AG04450 (cell line): ENCODE measurements around the gene RASA3. TPM values are rescaled to one million over a fixed set of nuclear protein-coding genes. Genes with fewer than 3 reads are reported as not detected.

Source experiments
- CTCF ChIA-PET: fragments of 300-600, 350-600 bp; formaldehyde crosslinking; extraction: SDS; loops from one replicate; lab custom pipeline; 2022; ENCODE audit warnings: antibody characterized with exemption, inconsistent platforms; lab: Charles Lee
- POLR2A ChIA-PET: fragments of 350-600 bp; formaldehyde crosslinking; extraction: SDS; loops from one replicate; lab custom pipeline; 2021; ENCODE audit warnings: antibody characterized with exemption, inconsistent platforms; lab: Yijun Ruan, JAX
- DNase-seq: peaks from one replicate; pipeline ENCODE4 v3.0.0-alpha.2; 2011; ENCODE audit warnings: low read depth, low spot score
- H3K27ac ChIP-seq: one replicate; pipeline ENCODE4 v1.5.1; 2012; ENCODE audit warnings: low read depth, low read length, control low read depth
- H3K27me3 ChIP-seq: one replicate; pipeline ENCODE4 v1.6.0; 2012; ENCODE audit warnings: low read length; ENCODE audit not compliant: control insufficient read depth, insufficient read depth
- H3K4me3 ChIP-seq: 2 replicates; pipeline ENCODE4 v1.5.1; 2011; ENCODE audit warnings: mild to moderate bottlenecking, low read depth, low read length, control low read depth
- H3K9me3 ChIP-seq: 2 replicates; pipeline ENCODE4 v1.5.1; 2012; ENCODE audit warnings: low read length; ENCODE audit not compliant: control insufficient read depth, insufficient read depth
- polyA plus RNA-seq: library from polyadenylated mRNA; depleted of rRNA; stranded (reverse); fragments of >200 nt; gene quantifications from 2 replicates; pipeline ENCODE4 v1.2.3, GENCODE V29; 2011
- TF ChIP-seq, protein P1 (sequence below): IDR thresholded peaks from 2 replicates; pipeline ENCODE4 v1.5.1; 2011; ENCODE audit warnings: low read depth, low read length, control low read depth, inconsistent platforms

The RASA3 gene
- polyA plus RNA-seq, 1 experiment, result 25.2 TPM

DNA sequence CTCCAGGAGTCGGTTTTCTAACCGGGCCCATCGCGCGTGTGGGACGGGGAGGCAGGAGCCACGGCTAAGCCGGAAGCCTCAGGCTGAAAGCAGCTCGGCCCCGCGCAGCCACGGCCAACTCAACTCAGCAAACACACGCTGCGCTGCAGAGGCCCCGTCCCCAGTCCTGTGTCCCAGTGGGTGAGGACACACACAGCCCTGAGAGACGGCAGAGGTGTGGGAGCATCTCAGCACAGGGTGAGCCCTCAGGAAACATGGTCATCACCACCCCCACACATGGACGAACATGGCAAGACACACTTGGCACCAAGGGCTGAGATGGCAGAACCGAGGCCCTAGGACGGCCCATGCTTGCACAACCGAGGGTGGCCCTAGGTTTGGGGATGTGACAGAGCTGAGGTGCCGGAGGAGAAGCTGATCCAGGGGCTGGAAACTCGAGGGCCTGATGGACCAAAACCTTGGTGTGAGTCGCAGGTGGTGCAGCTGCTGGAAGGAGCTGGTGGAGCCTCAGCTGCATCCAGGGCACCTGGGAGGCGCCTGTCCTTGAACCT lies 129.6 kb downstream of the RASA3 start:
- no peak for DNase-seq
- H3K27ac ChIP-seq, result no peak overlapping the region
- ChIA-PET POLR2A (no interaction called here), CTCF (no interaction called here)
- H3K27me3 ChIP-seq, result no peaks in the 10 kb centered on the region
- H3K9me3 ChIP-seq, result no peaks in the 10 kb centered on the region; the same call in 1 of the 2 replicates
- TF ChIP-seq, protein P1, sequence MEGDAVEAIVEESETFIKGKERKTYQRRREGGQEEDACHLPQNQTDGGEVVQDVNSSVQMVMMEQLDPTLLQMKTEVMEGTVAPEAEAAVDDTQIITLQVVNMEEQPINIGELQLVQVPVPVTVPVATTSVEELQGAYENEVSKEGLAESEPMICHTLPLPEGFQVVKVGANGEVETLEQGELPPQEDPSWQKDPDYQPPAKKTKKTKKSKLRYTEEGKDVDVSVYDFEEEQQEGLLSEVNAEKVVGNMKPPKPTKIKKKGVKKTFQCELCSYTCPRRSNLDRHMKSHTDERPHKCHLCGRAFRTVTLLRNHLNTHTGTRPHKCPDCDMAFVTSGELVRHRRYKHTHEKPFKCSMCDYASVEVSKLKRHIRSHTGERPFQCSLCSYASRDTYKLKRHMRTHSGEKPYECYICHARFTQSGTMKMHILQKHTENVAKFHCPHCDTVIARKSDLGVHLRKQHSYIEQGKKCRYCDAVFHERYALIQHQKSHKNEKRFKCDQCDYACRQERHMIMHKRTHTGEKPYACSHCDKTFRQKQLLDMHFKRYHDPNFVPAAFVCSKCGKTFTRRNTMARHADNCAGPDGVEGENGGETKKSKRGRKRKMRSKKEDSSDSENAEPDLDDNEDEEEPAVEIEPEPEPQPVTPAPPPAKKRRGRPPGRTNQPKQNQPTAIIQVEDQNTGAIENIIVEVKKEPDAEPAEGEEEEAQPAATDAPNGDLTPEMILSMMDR, result no peak
- no peak overlapping the region for H3K4me3 ChIP-seq

DNA sequence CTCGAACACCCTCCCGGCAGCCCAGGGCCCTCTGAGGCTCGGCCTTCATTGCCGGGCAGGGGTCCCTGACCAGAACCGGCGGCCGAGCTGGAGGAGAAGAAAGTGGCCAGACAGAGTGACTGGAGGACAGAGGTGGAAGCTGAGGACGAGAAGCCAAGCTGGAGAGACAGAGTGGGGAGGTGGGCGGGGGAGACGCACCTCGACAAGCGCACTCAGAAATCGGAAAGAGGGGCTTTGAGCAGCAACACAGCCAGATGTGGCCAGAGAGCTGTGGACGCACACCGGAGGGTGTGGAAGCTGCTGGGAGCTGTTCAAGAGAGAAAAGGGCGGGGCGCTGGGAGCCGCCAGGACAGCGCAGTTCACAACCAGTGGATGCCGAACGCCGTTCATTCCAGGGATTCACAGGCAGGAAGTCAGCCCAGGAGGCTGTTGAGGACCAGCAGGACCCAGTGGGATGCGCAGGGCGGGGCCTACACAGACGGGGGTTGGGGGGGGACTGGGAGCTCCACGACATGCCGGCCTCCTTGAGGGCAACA lies 130.3 kb downstream of the RASA3 start:
- ChIA-PET CTCF (no interaction called here), POLR2A (no interaction called here)
- Histone ChIP-seq H3K9me3 (no peaks in the 10 kb centered on the region; the same call in 1 of the 2 replicates), H3K4me3 (no peak overlapping the region), H3K27ac (no peak overlapping the region), H3K27me3 (no peaks in the 10 kb centered on the region)
- TF ChIP-seq, protein P1, result no peak
- no peak for DNase-seq

GRCh38 chr13:114001331-114002008 lies 131.0 kb downstream of the RASA3 start:
- TF ChIP-seq, protein P1, result no peak
- ChIA-PET POLR2A (no interaction called here), CTCF (no interaction called here)

DNA sequence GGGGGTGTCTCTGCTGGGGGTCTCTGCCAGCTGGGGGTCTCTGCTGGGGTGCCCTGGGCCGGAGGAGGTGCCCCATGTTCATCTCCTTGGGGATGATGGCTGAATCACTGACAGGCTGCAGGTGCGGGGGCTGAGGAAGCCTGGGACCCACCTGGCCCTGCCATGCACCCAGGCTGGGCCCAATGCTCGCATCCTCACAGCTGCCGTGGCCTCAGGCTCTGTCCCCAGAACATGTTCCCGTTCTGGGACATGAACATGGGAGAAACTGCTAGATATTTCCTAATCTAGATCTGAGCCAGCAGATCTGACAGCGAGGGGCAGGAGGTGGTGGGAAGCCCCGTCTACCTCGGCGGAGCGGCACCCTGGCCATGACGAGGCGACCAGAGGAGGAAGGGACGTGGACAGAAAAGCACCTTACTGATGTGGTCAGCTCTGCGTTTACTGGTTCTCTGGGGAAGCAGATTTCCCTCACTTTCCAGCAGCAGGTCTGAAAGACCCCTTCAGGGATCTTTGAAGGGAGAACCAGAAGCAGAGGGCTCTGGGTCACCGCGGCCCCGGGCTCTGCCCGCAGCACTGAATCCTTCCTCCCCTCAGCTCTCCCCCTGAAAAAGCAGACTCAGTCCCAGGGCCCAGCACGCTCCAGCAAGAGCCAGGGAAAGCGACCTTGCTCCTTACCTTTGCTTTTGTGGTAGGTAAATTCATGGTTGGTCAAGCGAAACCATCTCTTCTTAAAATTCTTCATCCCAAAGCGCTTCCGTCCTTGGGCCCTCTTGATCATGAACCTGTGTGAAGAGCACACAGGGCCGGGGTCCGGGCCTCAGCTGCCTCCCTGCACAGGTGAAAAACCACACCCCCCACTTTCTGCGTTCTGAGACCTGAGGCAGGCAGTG lies 132.0 kb downstream of the RASA3 start:
- TF ChIP-seq, protein P1, result no peak
- H3K9me3 ChIP-seq, result no peaks in the 10 kb centered on the region; the same call in 1 of the 2 replicates
- no peaks in the 10 kb centered on the region for H3K27me3 ChIP-seq
- CTCF ChIA-PET, result no interaction called here
- no peak overlapping the region for H3K27ac ChIP-seq
- POLR2A ChIA-PET, result no interaction called here
- H3K4me3 ChIP-seq, result no peak overlapping the region
- DNase-seq, result no peak

More at GRCh38 chr13:114001331-114002008, 131.0 kb downstream of the RASA3 start:
- Histone ChIP-seq H3K9me3 (no peaks in the 10 kb centered on the region; the same call in 1 of the 2 replicates), H3K4me3 (no peak overlapping the region), H3K27me3 (no peaks in the 10 kb centered on the region), H3K27ac (no peak overlapping the region)
- DNase-seq, result no peak

- no peak overlapping the region for H3K27ac ChIP-seq
- POLR2A ChIA-PET, result no interaction called here
- CTCF ChIA-PET, result no interaction called here
- H3K9me3 ChIP-seq, result no peaks in the 10 kb centered on the region; the same call in 1 of the 2 replicates
- no peak for DNase-seq
- no peaks in the 10 kb centered on the region for H3K27me3 ChIP-seq
- TF ChIP-seq, protein P1, result no peak
- no peak overlapping the region for H3K4me3 ChIP-seq
These were observed 132.9 kb downstream of the RASA3 start for GRCh38 chr13:113999618-113999910.
